ENCODE results near the gene C3orf62. TPM values are rescaled to one million over a fixed set of nuclear protein-coding genes. Genes with fewer than 3 reads are reported as not detected.
"Not testable (repeated sequence)": the region's sequence is repeated elsewhere in the genome, so short reads cannot be mapped to it uniquely, and the experiment has no call there.

C3orf62 gene
- total and polyA plus RNA-seq, 3 donors from 2014 or later = 14.1 to 48.6 (median 25.9) TPM

DNA sequence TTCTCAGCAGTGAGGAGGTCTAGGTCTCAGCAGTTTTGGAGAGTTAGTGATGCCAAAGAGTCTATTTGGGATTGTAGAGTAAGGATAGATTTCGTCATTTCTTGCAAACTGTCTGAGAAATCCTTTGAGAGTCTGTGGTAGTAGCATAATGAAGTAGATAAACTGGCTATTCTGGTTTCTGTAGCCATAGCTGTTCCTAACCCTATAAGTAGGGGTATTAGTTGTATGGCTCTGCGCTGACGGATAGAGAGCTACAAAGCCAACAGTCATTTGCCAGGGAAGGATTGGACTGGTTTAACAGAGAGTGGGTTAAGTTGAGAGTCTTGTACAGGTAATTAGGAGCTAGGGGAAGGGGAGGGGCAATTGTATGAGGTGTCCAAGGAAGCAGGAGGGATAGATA is 55.0 kb downstream of the C3orf62 start:
- Histone ChIP-seq H3K27me3 (no peaks in the 10 kb centered on the region), H3K9me3 (no peaks in the 10 kb centered on the region), H3K27ac (no peak overlapping the region), H3K4me3 (no peak overlapping the region), H3K4me1 (peaks cover 10% of the 10 kb centered on the region), H3K36me3 (ENCODE audit: low read depth, missing control alignments) (no peaks in the 10 kb centered on the region)
- intact Hi-C loops (cut with DNase I; ENCODE audit: low total_unique reads) = no loop called here
- DNase-seq = no peak
- 94 to 96% methylated on average over 3 of the region's 3 CpGs for WGBS, 2 donors
- TF ChIP-seq POLR2A (IDR thresholded peaks at IDR 0.05) (no peak), CTCF (IDR thresholded peaks at IDR 0.05) (no peak)

DNA sequence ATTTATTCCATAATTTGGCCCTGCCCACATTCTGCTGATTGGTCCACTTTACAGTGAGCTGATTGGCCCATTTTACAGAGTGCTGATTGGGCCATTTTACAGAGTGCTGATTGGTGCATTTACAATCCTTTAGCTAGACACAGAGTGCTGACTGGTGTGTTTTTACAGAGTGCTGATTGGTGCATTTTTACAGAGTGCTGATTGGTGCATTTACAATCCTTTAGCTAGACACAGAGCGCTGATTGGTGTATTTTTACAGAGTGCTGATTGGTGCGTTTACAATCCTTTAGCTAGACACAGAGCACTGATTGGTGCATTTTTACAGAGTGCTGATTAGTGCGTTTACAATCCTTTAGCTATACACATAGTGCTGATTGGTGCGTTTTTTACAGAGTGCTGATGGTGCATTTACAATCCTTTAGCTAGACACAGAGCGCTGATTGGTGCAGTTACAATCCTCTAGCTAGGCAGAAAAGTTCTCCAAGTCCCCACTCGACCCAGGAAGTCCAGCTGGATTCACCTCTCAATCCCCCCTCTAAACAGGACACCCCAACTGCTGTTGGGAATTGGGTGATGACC is 56.0 kb downstream of the C3orf62 start:
- intact Hi-C loops (cut with DNase I; ENCODE audit: low total_unique reads); H3K27me3 ChIP-seq; H3K27ac ChIP-seq; DNase-seq; H3K36me3 ChIP-seq (ENCODE audit: low read depth, missing control alignments); H3K9me3 ChIP-seq; H3K4me3 ChIP-seq: not testable (repeated sequence)
- WGBS, 2 donors = 90 to 94% methylated on average over 6 of the region's 6 CpGs
- H3K4me1 ChIP-seq = peaks cover 13% of the 10 kb centered on the region

- Histone ChIP-seq H3K27ac (peak overlapping the region in 1 of 2 donors; percentile 44), H3K9me3 (no peaks in the 10 kb centered on the region), H3K4me1 (peaks cover 26% of the 10 kb centered on the region), H3K4me3 (no peak overlapping the region), H3K36me3 (ENCODE audit: low read depth, missing control alignments) (no peaks in the 10 kb centered on the region), H3K27me3 (no peaks in the 10 kb centered on the region)
- 87 to 90% methylated on average over 3 to 6 of the region's 6 CpGs for WGBS, 2 donors
- TF ChIP-seq POLR2A (IDR thresholded peaks at IDR 0.05) (no peak), CTCF (IDR thresholded peaks at IDR 0.05) (no peak)
- intact Hi-C loops (cut with DNase I; ENCODE audit: low total_unique reads) = no loop called here
- no peak for DNase-seq
Observed at GRCh38 chr3:49219132-49219531, 57.9 kb downstream of the C3orf62 start.

Small RNA genes lying within 50 kb of the gene (microRNA-seq; reads per million reads assigned to microRNA genes)
- gene MIR4271 (ENCODE audit: borderline number of aligned reads in 2 of 2, borderline replicate concordance in 1 of 2) = 0 to 0.70 reads per million in 2 donors

Small RNA genes lying within 50 kb of the gene (small RNA-seq; reads per million reads assigned to genes)
- 0 reads per million in 2 donors for gene AC121247.2
- gene MIR4271 = 0 reads per million in 2 donors
- 0 reads per million in 2 donors for gene RF00019

Other genes with a start within 250 kb of the C3orf62 start
- 10 to 100 TPM; 93.0 to 98.5 TPM for gene IMPDH2, start 247.8 kb downstream of the C3orf62 start, total RNA-seq
- gene IMPDH2, start 247.8 kb downstream of the C3orf62 start, polyA plus RNA-seq (ENCODE audit: insufficient read depth, low read depth, low replicate concordance) = 95.0 TPM
- 100 to 1,000 TPM; 280 to 287 TPM for gene QRICH1, start 183.2 kb downstream of the C3orf62 start, total RNA-seq
- 126 TPM for gene QRICH1, start 183.2 kb downstream of the C3orf62 start, polyA plus RNA-seq (ENCODE audit: insufficient read depth, low read depth, low replicate concordance)
- gene QARS1, start 172.5 kb downstream of the C3orf62 start, total RNA-seq = 100 to 1,000 TPM; 198 to 246 TPM
- gene QARS1, start 172.5 kb downstream of the C3orf62 start, polyA plus RNA-seq (ENCODE audit: insufficient read depth, low read depth, low replicate concordance) = 175 TPM
- 100 to 1,000 TPM in 1 of 2 donors, 10 to 100 TPM in 1; 82.7 to 102 TPM for gene USP19, start 156.4 kb downstream of the C3orf62 start, total RNA-seq
- gene USP19, start 156.4 kb downstream of the C3orf62 start, polyA plus RNA-seq (ENCODE audit: insufficient read depth, low read depth, low replicate concordance) = 77.2 TPM
- gene LAMB2, start 144.2 kb downstream of the C3orf62 start, total RNA-seq = 100 to 1,000 TPM; 336 to 503 TPM
- gene LAMB2, start 144.2 kb downstream of the C3orf62 start, polyA plus RNA-seq (ENCODE audit: insufficient read depth, low read depth, low replicate concordance) = 276 TPM
- 10 to 100 TPM; 34.3 to 55.0 TPM for gene CCDC71, start 110.9 kb downstream of the C3orf62 start, total RNA-seq
- gene CCDC71, start 110.9 kb downstream of the C3orf62 start, polyA plus RNA-seq (ENCODE audit: insufficient read depth, low read depth, low replicate concordance) = 27.6 TPM
- gene KLHDC8B, start 105.6 kb downstream of the C3orf62 start, total RNA-seq = 10 to 100 TPM; 56.6 to 78.2 TPM
- 55.8 TPM for gene KLHDC8B, start 105.6 kb downstream of the C3orf62 start, polyA plus RNA-seq (ENCODE audit: insufficient read depth, low read depth, low replicate concordance)
- gene USP4, start 62.8 kb upstream of the C3orf62 start, total RNA-seq = 10 to 100 TPM; 48.0 to 72.0 TPM
- 95.1 TPM for gene USP4, start 62.8 kb upstream of the C3orf62 start, polyA plus RNA-seq (ENCODE audit: insufficient read depth, low read depth, low replicate concordance)
- 100 to 1,000 TPM; 123 to 207 TPM for gene GPX1, start 81.1 kb upstream of the C3orf62 start, total RNA-seq
- 129 TPM for gene GPX1, start 81.1 kb upstream of the C3orf62 start, polyA plus RNA-seq (ENCODE audit: insufficient read depth, low read depth, low replicate concordance)
- 100 to 1,000 TPM; 207 to 252 TPM for gene RHOA, start 134.7 kb upstream of the C3orf62 start, total RNA-seq
- gene RHOA, start 134.7 kb upstream of the C3orf62 start, polyA plus RNA-seq (ENCODE audit: insufficient read depth, low read depth, low replicate concordance) = 331 TPM
- gene TCTA, start 135.2 kb upstream of the C3orf62 start, total RNA-seq = 10 to 100 TPM; 31.6 to 36.1 TPM
- 33.6 TPM for gene TCTA, start 135.2 kb upstream of the C3orf62 start, polyA plus RNA-seq (ENCODE audit: insufficient read depth, low read depth, low replicate concordance)
- 10 to 100 TPM in 1 of 2 donors, 1 to 10 TPM in 1; 3.8 to 10.4 TPM for gene AMT, start 145.2 kb upstream of the C3orf62 start, total RNA-seq
- 9.1 TPM for gene AMT, start 145.2 kb upstream of the C3orf62 start, polyA plus RNA-seq (ENCODE audit: insufficient read depth, low read depth, low replicate concordance)
- 10 to 100 TPM; 15.1 to 19.4 TPM for gene NICN1, start 152.1 kb upstream of the C3orf62 start, total RNA-seq
- 40.9 TPM for gene NICN1, start 152.1 kb upstream of the C3orf62 start, polyA plus RNA-seq (ENCODE audit: insufficient read depth, low read depth, low replicate concordance)
- gene DAG1, start 193.0 kb upstream of the C3orf62 start, total RNA-seq = 100 to 1,000 TPM; 169 to 216 TPM
- gene DAG1, start 193.0 kb upstream of the C3orf62 start, polyA plus RNA-seq (ENCODE audit: insufficient read depth, low read depth, low replicate concordance) = 85.8 TPM

Measured in testis (tissue), 3 donors.